ENCODE measurements around the gene NFATC2IP. TPM values are rescaled to one million over a fixed set of nuclear protein-coding genes. Genes with fewer than 3 reads are reported as not detected.

Gene NFATC2IP
- total and polyA plus RNA-seq, 2 donors (not counting 1 experiment from before 2014, with no cell fraction given), result 96.4 to 102 TPM

GRCh38 chr16:28910086-28911031 is 40.4 kb upstream of the NFATC2IP start:
- H3K4me3 ChIP-seq (ENCODE audit: control extremely low read depth in 1 of 5, extremely low read depth in 1 of 5, insufficient read depth in 1 of 5, low read depth in 2 of 5, low read length in 4 of 5), result no peak overlapping the region
- peak overlapping the region; percentile 33 for H2AFZ ChIP-seq (ENCODE audit: insufficient read depth, low read depth, low read length, poor library complexity, severe bottlenecking)
- H3K27ac ChIP-seq (ENCODE audit: low read length in 2 of 2), result peak overlapping the region; percentile 4 to 66
- CTCF ChIA-PET, result interaction anchor here (0.5 to 3.5 kb wide), 3 partner anchors 23 to 738 kb away, joined by 3 to 17 read pairs (median 3); no protein-coding TSS in a partner anchor
- H3K79me2 ChIP-seq (ENCODE audit: control insufficient read depth, insufficient read depth, low read length), result peaks cover 19% of the 10 kb centered on the region
- H3K4me2 ChIP-seq (replicated peaks; ENCODE audit: low read depth, low read length, poor library complexity, severe bottlenecking), result peak overlapping the region; percentile 44
- no peak for TF ChIP-seq EZH2 (IDR thresholded peaks at IDR 0.05; ENCODE audit: borderline replicate concordance, insufficient read depth, low read depth, low read length, poor library complexity, severe bottlenecking)
- TF ChIP-seq, protein P1, sequence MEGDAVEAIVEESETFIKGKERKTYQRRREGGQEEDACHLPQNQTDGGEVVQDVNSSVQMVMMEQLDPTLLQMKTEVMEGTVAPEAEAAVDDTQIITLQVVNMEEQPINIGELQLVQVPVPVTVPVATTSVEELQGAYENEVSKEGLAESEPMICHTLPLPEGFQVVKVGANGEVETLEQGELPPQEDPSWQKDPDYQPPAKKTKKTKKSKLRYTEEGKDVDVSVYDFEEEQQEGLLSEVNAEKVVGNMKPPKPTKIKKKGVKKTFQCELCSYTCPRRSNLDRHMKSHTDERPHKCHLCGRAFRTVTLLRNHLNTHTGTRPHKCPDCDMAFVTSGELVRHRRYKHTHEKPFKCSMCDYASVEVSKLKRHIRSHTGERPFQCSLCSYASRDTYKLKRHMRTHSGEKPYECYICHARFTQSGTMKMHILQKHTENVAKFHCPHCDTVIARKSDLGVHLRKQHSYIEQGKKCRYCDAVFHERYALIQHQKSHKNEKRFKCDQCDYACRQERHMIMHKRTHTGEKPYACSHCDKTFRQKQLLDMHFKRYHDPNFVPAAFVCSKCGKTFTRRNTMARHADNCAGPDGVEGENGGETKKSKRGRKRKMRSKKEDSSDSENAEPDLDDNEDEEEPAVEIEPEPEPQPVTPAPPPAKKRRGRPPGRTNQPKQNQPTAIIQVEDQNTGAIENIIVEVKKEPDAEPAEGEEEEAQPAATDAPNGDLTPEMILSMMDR (IDR thresholded peaks at IDR 0.05), result no peak
- peak; percentile 71 for ATAC-seq (ENCODE audit: low read depth)
- intact Hi-C loops (cut with micrococcal nuclease), result no loop called here
- H3K9me3 ChIP-seq (ENCODE audit: control extremely low read depth in 1 of 3, control insufficient read depth in 2 of 3, insufficient read depth in 1 of 3, low read length in 2 of 3), result no peaks in the 10 kb centered on the region
- WGBS (ENCODE audit: insufficient coverage), result 81% methylated on average over 16 of the region's 19 CpGs
- no peaks in the 10 kb centered on the region for H3K27me3 Mint-ChIP-seq
- no peak overlapping the region for H3K9ac ChIP-seq (ENCODE audit: low read length)
- peaks cover 12 to 19% of the 10 kb centered on the region in 2 donors for H3K4me1 ChIP-seq (ENCODE audit: control insufficient read depth in 2 of 2, insufficient read depth in 2 of 2, low read length in 2 of 2)
- POLR2A ChIA-PET, result no interaction called here
- H3K27me3 ChIP-seq (replicated peaks in 1 of 4; ENCODE audit: control extremely low read depth in 1 of 4, control insufficient read depth in 3 of 4, insufficient read depth in 4 of 4, low read length in 3 of 4), result no peaks in the 10 kb centered on the region
- H3K4me1 Mint-ChIP-seq, result peaks cover 13% of the 10 kb centered on the region
- H3K36me3 ChIP-seq (replicated peaks in 1 of 2; ENCODE audit: control extremely low read depth in 1 of 2, control insufficient read depth in 1 of 2, extremely low read depth in 1 of 2, insufficient read depth in 2 of 2, low read length in 1 of 2), result peaks cover 7 to 70% of the 10 kb centered on the region in 2 experiments
- DNase-seq, result peak; percentile 53
- H3K9me3 Mint-ChIP-seq (ENCODE audit: insufficient read depth), result no peaks in the 10 kb centered on the region
- H4K20me1 ChIP-seq (ENCODE audit: control insufficient read depth, insufficient read depth, low read length, poor library complexity, severe bottlenecking), result peaks cover 16% of the 10 kb centered on the region
- H3K4me3 Mint-ChIP-seq, result no peak overlapping the region
- H3K27ac Mint-ChIP-seq, result peak overlapping the region; percentile 77

- no peak overlapping the region for H3K4me3 Mint-ChIP-seq
- intact Hi-C loops (cut with micrococcal nuclease), result no loop called here
These were observed 38.2 kb upstream of the NFATC2IP start for GRCh38 chr16:28912558-28912957.

More at GRCh38 chr16:28912558-28912957, 38.2 kb upstream of the NFATC2IP start:
- H3K9ac ChIP-seq (ENCODE audit: low read length), result no peak overlapping the region
- H4K20me1 ChIP-seq (ENCODE audit: control insufficient read depth, insufficient read depth, low read length, poor library complexity, severe bottlenecking), result peaks cover 29% of the 10 kb centered on the region
- H3K27ac Mint-ChIP-seq, result no peak overlapping the region
- 95% methylated on average over 12 of the region's 12 CpGs for WGBS (ENCODE audit: insufficient coverage)
- H3K9me3 Mint-ChIP-seq (ENCODE audit: insufficient read depth), result no peaks in the 10 kb centered on the region
- CTCF ChIA-PET, result interaction anchor here (1.0 to 3.5 kb wide), 4 partner anchors 10 to 32 kb away, joined by 3 to 17 read pairs (median 3); no protein-coding TSS in a partner anchor
- peaks cover 37% of the 10 kb centered on the region for H3K79me2 ChIP-seq (ENCODE audit: control insufficient read depth, insufficient read depth, low read length)
- H3K27me3 Mint-ChIP-seq, result no peaks in the 10 kb centered on the region
- ATAC-seq (ENCODE audit: low read depth) (no peak), DNase-seq (no peak)
- TF ChIP-seq, protein P1 (IDR thresholded peaks at IDR 0.05), result no peak
- no peak for TF ChIP-seq EZH2 (IDR thresholded peaks at IDR 0.05; ENCODE audit: borderline replicate concordance, insufficient read depth, low read depth, low read length, poor library complexity, severe bottlenecking)
- H2AFZ ChIP-seq (ENCODE audit: insufficient read depth, low read depth, low read length, poor library complexity, severe bottlenecking), result no peak overlapping the region
- peaks cover 17% of the 10 kb centered on the region for H3K4me1 Mint-ChIP-seq
- POLR2A ChIA-PET, result interaction anchor here (0.9 kb wide), 1 partner anchor 11 kb away, joined by 3 read pairs; no protein-coding TSS in a partner anchor
- H3K4me3 ChIP-seq (ENCODE audit: control extremely low read depth in 1 of 5, extremely low read depth in 1 of 5, insufficient read depth in 1 of 5, low read depth in 2 of 5, low read length in 4 of 5), result no peak overlapping the region
- H3K4me1 ChIP-seq (ENCODE audit: control insufficient read depth in 2 of 2, insufficient read depth in 2 of 2, low read length in 2 of 2), result peaks cover 12 to 19% of the 10 kb centered on the region in 2 donors
- H3K4me2 ChIP-seq (replicated peaks; ENCODE audit: low read depth, low read length, poor library complexity, severe bottlenecking), result no peak overlapping the region
- no peaks in the 10 kb centered on the region for H3K9me3 ChIP-seq (ENCODE audit: control extremely low read depth in 1 of 3, control insufficient read depth in 2 of 3, insufficient read depth in 1 of 3, low read length in 2 of 3)
- peaks cover 10 to 73% of the 10 kb centered on the region in 2 experiments for H3K36me3 ChIP-seq (replicated peaks in 1 of 2; ENCODE audit: control extremely low read depth in 1 of 2, control insufficient read depth in 1 of 2, extremely low read depth in 1 of 2, insufficient read depth in 2 of 2, low read length in 1 of 2)
- no peak overlapping the region for H3K27ac ChIP-seq (ENCODE audit: low read length in 2 of 2)
- no peaks in the 10 kb centered on the region for H3K27me3 ChIP-seq (replicated peaks in 1 of 4; ENCODE audit: control extremely low read depth in 1 of 4, control insufficient read depth in 3 of 4, insufficient read depth in 4 of 4, low read length in 3 of 4)
